Right hindlimb (tissue), 1 donor: Measurements from ENCODE around the gene DNAJB7.
"Not testable (repeated sequence)": the region's sequence is repeated elsewhere in the genome, so short reads cannot be mapped to it uniquely, and the experiment has no call there.

Source experiments
- DNase-seq: peaks from one replicate; pipeline ENCODE4 v3.0.0-alpha.2; 2018

The DNAJB7 gene

DNA sequence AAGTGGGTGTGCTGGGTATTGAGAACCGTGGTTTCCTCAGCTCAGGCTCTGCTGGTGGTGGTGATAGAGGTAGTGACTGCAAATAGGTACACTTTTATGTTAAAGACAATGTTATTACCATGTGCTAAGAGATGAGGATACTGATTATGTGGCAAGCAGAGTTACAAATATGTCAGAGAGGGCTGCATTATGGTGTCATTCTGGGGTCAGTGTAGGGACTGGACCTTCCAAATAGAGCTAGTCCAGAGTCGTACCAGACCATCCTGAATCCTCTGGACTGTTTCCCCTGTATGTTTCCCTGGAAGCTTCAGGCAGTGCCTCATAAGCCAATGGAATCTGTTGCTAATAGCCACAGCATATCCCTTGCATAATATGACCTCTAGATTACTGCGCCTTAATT, at the start of gene DNAJB7:
TSS of gene DNAJB7 (minus strand) at position 101 of the 400 bp plus-strand sequence. CDS start 119 bp downstream, outside the sequence.
- DNase-seq, result no peak

DNA sequence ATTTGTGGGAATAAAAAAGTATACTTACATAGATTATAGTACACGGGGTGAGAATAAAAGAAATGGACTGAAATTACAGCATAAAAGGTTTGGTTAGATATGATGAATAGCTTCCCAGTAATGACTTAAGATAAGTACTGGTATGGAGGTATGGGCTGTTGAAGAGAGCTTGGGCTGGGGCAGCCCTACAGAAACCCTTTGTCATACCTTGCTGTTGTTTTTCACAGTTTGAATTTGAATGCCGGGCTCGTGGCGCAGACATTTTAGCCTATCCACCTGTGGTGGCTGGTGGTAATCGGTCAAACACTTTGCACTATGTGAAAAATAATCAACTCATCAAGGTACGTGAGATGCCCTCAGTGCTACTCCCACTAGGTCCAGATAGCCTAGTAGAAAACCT, 47.0 kb upstream of the DNAJB7 start:
- DNase-seq, result no peak

DNA sequence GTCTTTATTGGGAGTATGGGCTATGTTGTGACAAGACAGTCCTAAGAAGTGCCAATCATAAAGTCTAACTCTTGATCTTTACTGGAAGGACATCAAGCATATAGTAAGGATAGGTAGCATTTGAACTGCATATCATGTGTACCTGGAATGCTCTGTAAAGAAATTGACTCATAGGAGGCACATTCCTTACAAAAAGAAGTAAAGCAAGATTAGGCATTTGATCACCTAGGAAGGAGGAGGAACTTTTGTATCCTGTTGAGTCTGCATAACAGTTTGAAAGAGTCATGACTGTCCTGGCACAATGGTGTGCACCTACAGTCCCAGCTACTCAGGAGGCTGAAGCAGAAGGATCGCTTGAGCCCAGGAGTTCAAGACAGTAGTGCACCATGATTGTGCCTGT, 42.2 kb upstream of the DNAJB7 start:
- no peak for DNase-seq

DNA sequence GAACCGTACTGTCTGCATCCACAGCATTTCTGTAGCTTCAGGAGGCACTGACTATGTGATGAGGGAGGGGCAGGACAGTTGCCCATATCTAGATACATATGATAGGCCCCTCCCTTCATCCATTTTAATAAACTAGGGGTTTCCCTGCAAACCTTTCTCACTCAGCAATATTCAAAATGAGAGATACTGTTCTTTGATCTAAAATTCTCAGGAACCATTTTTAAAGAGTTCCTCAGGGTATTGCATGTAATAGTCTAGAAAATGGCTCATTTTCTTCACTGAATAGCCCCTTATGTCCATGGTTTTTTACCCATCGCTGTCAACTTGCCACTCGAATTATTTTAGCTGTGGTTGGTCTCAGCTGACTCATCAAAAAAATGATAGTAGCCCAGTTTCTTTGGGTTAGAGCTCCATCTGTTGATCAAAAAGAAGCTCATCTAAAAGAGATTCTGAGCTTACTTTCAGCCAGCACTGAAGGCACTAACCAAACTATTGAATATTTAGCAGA, 37.0 kb upstream of the DNAJB7 start:
- DNase-seq, result no peak

DNA sequence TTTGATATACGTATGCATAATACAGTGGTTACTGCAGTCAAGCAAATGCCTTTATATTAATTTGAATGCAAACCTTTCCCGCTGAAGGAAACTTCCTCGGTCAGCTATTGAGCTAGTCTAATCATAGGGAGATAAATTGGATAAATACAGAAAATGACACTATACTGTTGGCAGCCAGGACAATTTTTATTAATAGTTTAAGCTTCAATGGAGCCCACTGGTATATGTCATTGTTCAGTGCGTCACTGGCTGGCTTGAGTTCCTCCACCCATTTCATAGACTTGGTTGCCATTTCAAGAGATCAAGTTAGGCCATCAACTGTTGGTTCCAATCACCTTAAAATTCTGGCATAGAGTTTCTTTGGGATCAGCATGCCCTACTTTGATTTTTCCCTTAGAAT, 32.5 kb upstream of the DNAJB7 start:
- no peak for DNase-seq

DNA sequence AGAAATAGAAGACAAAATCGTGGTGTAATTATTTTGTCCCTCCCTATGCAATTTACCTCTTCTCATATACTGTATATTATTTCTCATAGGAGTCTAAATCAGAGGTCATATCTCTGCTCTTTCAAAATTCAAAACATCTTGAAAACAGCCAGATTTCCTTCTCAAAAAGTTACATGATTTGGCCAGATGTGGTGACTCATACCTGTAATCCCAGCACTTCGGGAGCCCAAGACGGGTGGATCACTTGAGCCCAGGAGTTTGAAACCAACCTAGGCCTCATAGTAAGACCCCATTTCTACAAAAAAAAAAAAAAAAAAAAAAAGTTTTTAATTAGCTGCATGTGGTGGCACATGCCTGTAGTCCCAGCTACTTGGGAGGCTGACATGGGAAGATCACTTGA, 29.0 kb upstream of the DNAJB7 start:
- no peak for DNase-seq

DNA sequence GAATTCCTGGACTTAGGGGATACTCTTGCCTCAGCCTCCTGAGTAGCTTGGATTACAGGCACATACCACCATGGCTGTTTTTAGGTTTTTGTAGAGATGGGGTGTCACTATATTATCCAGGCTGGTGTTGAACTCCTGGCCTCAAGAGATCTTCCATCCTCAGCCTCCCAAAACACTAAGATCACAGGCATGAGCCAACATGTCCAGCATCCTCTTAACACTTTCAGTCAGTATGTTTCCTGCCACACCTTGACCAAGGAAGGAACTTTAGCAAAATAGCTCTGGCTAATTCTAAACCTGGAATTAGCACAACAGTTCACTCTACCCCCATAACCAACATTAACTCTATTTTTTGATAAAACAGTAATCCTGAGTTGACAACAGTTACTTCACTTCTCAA, 27.2 kb upstream of the DNAJB7 start:
- DNase-seq, result no peak

DNA sequence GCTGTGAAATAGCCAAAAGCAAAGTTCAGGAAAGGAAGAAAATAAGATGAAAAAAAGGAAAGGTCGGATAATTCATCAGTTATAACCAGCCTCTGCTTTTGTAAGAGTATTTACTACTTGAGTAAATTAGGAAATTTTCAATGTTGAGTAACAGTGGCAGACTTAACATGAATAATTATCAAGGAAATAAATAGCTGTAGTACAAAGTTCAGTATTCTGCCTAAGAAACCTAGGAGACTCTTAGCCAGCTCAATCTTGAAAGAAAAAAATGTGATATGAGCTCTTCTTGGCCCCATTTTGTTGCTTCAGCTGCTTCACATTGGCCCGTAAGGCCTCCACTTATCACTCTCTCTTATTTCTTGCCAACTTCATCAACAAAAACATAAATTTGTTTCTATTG, 17.0 kb upstream of the DNAJB7 start:
- DNase-seq, result no peak

DNA sequence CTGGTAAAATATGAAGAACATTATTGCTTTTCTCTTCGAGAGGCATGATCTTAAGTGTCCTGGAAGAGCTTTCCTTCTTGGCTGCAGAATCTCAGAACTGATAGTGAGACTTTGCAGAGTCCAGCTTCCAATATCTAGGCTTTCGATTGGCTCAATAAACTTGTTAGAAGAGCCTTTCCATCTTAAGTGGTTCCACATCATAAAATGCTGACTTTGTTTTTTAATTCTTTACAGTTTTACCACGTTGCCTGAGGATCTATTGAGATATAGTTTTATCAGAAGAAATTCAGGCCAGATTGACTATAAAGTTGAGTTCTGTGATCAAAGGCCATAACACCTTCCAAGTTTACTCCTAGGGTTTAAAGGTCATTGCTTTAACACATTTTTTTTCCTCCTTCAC, 15.6 kb upstream of the DNAJB7 start:
- no peak for DNase-seq

DNA sequence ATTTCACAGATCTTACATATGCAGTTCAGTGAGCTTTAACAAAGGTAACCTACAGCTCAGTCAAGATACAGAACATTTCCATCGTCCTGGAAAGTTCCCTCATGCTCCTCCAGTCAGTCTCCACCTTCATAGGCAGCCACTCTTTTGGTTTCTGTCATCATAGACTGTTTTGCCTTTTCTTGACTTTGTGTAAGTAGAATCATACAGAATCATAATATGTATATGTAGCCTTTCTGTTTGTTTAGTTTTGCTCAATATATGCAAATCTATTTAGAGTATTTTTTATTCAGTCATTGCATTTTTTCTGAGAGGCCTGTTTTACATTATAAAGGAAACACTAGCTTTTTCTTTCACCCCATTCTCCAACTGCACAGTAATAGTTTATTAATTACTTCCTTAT, 15.0 kb upstream of the DNAJB7 start:
- DNase-seq, result no peak

DNA sequence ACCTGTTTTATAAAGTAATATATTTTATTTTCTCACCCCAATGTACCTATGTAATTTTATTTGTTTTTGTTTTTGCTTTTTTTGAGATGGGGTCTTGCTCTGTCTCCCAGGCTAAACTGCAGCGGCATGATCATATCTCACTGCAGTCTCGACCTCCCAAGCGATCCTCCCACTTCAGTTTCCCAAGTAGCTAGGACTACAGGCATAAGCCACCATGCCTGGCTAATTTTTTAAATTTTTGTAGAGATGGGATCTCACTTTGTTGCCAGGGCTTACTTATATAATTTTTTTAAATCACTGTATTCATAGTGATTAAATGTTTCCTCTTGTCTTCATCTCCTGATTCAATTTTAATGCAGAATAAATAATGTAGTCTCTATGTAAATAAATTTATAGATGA, 13.2 kb upstream of the DNAJB7 start:
- DNase-seq, result no peak

DNA sequence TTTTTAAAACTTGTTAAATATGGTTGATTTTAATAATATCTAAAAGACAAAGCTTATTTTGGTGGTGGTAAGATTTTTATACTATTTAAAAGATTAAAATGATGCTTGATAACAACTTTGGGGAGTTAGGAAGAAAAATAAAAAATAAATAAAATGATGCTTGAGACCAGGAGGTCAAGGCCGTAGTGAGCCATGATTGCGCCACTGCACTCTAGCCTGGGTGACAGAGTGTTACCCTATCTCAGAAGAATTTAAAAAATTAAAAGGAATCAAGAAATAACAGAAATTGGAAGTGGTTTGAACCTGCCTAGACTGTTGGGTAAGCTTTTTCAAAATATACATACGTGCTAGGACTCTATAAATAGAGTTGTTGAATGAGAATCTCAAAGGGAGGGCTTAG, 12.1 kb upstream of the DNAJB7 start:
- DNase-seq, result no peak

DNA sequence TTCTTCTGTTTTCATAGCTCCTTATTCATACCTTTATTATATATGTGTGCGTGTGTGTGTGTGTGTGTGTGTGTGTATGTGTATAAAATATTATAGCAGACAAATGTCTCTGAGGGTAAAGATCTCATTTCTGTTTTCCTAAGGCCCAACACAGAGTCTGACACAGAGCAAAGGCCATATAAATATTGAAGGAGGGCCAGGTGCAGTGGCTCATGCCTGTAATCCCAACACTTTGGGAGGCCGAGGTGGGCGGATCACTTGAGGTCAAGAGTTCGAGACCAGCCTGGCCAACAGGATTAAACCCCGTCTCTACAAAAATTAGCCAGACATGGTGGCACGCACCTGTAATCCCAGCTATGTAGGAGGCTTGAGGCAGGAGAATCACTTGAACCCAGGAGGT, 6.5 kb upstream of the DNAJB7 start:
- DNase-seq, result not testable (repeated sequence)

DNA sequence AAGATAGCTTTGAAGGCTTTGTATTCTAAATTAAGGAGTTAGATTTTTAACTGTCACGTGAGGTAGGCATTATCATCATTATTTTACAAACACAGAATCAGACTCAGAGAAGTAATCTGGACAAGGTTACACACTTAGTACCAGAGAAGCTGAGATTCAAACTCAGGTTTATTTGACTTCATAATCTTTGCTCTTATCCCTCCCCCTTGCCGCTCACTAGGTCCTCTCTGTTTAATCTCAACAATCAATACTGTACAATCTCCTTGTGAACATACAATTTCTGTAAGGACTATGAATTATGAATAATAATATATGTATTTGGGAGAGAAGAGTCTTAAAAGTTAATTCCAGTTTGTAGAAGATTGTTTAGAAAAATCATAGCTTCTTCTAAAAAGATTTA, 5.2 kb upstream of the DNAJB7 start:
- no peak for DNase-seq

DNA sequence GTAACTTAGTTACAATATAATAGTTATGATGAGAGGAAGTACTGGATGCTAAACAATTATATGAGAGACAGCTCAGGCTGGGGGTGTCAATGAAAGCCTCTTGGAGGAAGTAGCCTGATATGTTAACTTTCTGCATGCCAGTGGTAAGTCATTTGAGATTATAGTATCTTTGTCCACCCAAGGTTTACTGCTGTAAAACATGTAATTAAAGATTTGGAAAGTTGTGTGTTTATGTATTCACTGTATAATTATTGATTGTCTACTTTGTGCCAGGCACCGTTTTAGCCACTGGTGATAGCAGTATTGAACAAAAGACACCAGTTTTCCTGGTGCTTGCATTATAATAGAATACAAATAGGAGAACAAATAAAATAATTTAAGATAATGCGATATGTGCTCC, 624 bp upstream of the DNAJB7 start:
- DNase-seq, result no peak

DNA sequence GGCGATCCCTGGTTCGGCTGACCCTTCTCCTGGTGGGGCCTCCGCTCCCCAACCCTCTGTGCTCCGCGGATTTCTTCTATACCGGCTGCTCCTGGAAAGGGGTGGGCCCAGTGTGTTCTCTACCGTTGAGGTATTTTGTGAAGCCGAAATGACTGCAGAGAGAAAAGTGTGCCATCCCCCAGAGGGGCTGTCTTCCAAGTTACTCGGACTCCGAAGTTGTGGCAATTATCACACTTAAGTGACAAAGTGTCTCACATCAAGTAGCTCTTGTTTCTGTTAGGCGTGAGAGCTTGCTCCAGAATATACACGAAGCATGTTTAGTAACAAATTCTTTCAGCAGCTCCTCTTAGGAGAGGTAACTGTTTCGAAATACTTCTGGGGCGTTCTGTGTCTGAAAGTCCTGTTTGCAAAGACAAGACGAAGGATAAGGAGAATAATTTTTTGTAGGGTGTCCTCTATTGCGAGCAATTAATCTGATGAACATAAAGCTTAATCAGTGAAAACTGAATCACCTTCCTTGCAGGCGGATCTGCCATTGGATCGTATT, 4.5 kb downstream of the DNAJB7 start:
- DNase-seq, result no peak

DNA sequence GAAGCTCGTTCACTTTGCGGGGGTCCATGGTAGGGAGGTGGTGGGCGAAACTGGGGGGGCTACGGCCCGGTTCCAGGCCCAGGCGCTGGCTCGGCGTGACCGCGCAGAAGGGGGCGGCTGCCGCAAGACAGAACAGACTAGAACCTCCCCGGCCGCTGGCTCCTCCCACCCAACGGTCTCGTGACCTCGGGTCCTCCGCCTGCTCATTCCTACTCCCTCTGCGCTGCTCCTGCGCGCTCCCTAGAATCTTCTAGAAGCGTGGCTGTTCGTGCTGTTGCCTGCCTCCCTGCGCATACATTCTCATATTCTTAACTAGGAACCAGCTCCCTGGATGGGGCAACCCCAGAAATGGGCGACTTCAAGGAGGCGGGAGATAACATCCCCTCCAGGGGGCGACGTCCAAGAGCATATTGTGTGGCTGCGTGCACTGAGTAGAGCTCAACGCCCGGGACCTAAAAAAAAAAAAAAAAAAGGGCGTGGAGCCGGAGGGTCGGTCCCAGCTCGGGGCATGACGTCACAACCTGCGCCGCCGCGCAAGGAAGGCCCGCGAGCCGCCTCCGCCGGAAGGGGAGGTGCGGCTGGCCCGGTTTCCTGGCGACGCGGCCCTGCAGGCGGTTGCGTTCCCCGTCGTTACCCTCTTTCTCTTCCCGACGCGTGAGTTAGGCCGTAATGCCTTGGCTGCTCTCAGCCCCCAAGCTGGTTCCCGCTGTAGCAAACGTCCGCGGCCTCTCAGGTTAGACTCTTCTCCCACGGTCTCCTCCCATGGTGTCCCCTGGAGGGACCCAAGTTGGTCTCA, 5.2 kb downstream of the DNAJB7 start, which contains the start of the genes ST13 and XPNPEP3:
TSS of gene ST13 (minus strand) at position 127 of the 796 bp plus-strand sequence. CDS start at position 28, 99 bp downstream.
TSS of gene XPNPEP3 (plus strand) at position 636 of the 796 bp plus-strand sequence. CDS start at position 670, 34 bp downstream.
- peak; percentile 98 for DNase-seq

DNA sequence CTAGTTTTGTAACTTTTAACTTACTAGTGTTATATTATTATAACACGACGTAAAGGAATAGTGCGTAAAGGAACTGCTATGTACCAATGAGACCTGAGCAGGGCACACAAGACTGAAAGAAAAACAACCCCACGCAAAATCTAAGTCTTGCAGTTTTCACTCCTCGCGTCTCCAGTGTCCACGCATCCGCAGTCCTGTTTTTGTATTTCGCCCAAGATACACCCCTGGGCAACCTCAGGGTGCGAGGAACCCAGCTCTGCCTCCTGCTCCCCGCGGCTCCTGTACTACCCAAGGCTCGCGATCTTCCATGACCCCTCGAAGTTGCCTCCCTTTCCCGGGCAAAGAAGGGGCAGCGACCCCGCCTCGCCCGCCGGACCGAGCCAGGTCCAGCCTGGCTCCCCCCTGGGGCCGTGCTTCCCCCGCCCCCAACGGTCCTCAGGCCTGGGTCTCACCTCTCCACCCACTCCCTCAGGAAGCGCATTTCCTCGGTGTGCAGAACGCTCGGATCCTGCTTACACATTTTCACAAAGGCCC, 5.9 kb downstream of the DNAJB7 start:
- no peak for DNase-seq

DNA sequence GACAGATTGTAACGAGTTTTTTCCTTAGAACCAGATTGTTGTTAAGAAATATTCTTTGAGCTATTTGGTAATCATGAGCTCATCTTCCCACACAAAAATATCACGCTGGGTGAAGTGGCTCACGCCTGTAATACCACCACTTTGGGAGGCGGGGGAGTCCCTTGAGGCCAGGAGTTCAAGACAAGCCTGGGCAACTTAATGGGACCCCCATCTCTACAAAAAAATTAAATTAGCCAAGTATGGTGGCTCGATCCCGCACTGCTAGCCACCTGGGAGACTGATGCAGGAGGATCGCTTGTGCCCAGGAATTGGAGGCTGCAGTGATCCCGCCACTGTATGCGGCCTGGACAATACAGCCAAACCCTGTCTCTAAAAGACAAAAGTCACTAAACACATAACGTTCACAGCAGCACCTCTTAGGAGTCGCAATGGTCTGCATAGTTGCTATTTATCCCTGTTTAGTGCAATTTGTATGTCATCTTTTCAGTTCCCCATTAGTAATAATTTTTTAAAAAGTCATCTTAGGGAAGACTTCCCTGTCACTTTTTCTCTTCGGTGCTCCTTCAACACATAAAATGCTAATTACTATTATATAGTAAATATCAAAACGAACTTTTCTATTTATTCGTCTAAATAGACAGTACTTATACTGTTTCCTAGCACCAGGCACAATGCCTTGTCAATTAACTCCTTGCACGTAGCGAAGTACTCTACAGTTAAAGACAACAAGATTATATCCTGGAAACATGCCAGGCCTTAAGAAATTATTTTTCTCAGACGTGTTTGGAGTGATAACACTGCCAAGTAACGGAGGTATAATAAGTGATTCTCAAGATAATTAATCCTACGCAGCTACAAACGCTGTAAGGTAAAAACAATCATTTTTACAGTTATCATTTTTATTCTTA, 6.6 kb downstream of the DNAJB7 start:
- DNase-seq, result no peak

DNA sequence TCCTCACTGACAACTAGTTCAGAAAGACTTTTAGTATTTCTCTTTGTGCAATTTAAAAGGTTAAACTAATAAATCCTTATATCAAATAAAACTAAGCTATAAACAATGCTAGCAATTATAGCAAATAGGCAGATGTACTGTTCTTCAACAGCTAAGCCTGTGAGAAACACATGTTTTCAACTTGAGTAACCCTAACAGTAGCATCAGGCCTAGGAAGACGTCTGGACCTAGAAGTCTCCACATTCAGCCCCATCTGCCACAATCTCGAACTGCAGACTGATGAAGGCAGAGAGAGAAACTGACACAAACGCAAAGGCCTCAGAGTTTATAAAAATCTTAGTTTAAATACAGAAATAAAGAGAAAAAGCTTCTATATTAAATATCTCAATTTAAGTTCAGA, 8.0 kb downstream of the DNAJB7 start:
- DNase-seq, result no peak

DNA sequence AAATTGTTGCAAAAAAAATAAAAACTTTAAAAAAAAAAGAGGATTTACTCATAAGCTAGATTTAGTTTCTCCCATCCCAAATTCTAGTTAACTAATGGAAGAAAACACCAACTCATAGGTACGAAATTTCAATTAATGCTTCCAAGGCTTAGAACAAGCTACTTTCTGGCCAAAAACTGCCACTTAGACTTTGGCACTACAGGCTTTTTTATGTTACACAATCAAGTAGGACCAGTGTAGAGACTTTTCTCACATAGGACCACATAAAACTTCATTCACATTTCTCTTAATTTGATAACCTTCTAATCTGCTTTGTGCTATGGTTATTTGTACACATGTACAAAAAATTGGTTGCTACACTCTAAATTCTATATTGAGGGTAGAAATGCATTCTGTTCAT, 8.6 kb downstream of the DNAJB7 start:
- no peak for DNase-seq

DNA sequence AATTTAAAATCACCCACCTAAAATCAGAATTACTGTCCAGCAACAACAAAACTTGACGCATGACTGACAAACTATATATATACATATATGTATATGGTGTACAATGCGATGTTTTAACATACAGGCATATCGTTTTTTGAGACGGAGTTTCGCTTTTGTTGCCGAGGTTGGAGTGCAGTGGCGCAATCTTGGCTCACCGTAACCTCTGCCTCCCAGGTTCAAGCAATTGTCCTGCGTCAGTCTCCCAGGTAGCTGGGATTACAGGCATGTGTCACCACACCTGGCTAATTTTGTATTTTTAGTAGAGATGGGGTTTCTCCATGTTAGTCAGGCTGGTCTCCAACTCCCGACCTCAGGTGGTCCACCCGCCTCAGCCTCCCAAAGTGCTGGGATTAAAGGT, 16.1 kb downstream of the DNAJB7 start:
- not testable (repeated sequence) for DNase-seq

DNA sequence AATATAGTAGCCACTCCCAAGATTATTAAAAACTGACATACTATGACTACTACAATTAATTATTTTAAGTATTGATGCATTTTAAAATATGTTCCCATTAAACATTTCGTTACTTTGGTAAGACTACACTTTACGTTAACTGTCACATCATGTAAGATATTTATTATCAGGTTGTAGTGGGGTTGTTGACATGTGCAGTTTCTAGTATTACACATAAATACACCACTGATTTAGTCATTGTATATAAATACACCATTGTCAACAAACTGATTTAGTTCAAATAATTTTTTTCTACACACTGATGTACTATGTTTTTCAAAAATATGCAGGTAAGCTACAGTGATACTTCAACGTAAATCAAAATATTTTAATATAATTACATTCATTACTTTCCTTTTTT, 17.0 kb downstream of the DNAJB7 start:
- no peak for DNase-seq
